Endothelial cell of umbilical vein (primary cell): ENCODE measurements around the gene CCL27.

Experiments used
- POLR2A ChIP-seq: IDR thresholded peaks from 2 replicates; pipeline ENCODE4 v1.6.1; 2012; ENCODE audit warnings: low read depth, mild to moderate bottlenecking, control low read depth, low read length
- TF ChIP-seq, protein P1 (sequence below), 2 donors: IDR thresholded peaks; 1 replicate in 1 of 2; 2 replicates in 1 of 2; pipeline ENCODE4 v1.5.1; 2011; ENCODE audit warnings: low read length in 2 of 2, mild to moderate bottlenecking in 2 of 2, moderate library complexity in 2 of 2, control low read depth in 1 of 2, inconsistent platforms in 1 of 2, low read depth in 1 of 2; ENCODE audit not compliant: insufficient read depth in 1 of 2; ENCODE audit errors: extremely low read depth in 1 of 2

DNA sequence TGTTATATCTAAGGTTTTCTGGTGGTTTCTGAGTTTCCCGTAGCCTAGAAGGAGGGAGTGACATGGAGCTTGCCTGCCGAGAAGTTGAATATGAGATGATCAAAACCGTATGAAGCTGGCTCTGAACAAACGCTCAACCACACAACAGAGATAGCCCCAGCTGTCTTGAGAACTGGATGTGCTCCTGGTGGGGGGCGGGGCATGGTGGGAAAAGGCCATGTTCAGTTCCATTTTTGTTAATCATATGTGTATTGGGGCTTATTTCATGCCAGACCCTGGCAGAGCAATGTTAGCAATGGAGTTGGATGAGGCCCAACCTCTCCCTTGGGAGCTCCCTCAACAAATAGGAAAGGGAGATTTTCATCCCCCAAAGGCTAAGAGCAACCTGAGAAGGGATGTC lies 23.8 kb upstream of the CCL27 start:
- TF ChIP-seq, protein P1, sequence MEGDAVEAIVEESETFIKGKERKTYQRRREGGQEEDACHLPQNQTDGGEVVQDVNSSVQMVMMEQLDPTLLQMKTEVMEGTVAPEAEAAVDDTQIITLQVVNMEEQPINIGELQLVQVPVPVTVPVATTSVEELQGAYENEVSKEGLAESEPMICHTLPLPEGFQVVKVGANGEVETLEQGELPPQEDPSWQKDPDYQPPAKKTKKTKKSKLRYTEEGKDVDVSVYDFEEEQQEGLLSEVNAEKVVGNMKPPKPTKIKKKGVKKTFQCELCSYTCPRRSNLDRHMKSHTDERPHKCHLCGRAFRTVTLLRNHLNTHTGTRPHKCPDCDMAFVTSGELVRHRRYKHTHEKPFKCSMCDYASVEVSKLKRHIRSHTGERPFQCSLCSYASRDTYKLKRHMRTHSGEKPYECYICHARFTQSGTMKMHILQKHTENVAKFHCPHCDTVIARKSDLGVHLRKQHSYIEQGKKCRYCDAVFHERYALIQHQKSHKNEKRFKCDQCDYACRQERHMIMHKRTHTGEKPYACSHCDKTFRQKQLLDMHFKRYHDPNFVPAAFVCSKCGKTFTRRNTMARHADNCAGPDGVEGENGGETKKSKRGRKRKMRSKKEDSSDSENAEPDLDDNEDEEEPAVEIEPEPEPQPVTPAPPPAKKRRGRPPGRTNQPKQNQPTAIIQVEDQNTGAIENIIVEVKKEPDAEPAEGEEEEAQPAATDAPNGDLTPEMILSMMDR (IDR thresholded peaks at IDR 0.05; ENCODE audit: extremely low read depth in 1 of 2, insufficient read depth in 1 of 2, low read depth in 1 of 2, low read length in 2 of 2), result no peak
- no peak for TF ChIP-seq POLR2A
